GM23338 (cell line): ENCODE data around the gene RUSC2. TPM values are rescaled to one million over a fixed set of nuclear protein-coding genes. Genes with fewer than 3 reads are reported as not detected.

ENCODE experiments used
- ATAC-seq: fragments of 200-7000 bp; cut with Tn5 transposase; 3 replicates; pipeline ENCODE4 v1.9.1; 2020
- DNase-seq: peaks from one replicate; pipeline ENCODE4 v3.0.0-alpha.2; 2015; ENCODE audit warnings: low spot score
- H2AFZ ChIP-seq: fragments of 200-600 bp; sonication (generic); 2 replicates; pipeline ENCODE4 v1.8.0; 2016; ENCODE audit warnings: antibody characterized with exemption, mild to moderate bottlenecking, moderate library complexity
- H3F3A ChIP-seq: fragments of 200-600 bp; sonication (generic); replicated peaks from 2 replicates; pipeline ENCODE4 v1.8.0; 2017; ENCODE audit warnings: antibody characterized with exemption, mixed run types, low read depth
- H3K27ac ChIP-seq: fragments of 200-600 bp; sonication (generic); 2 replicates; pipeline ENCODE4 v1.6.1; 2016; ENCODE audit warnings: low read depth
- H3K27me3 ChIP-seq: fragments of 200-600 bp; sonication (generic); 2 replicates; pipeline ENCODE4 v1.8.0; 2016; ENCODE audit warnings: mild to moderate bottlenecking, mixed run types, moderate library complexity; ENCODE audit not compliant: insufficient read depth
- H3K36me3 ChIP-seq: fragments of 200-600 bp; sonication (generic); 2 replicates; pipeline ENCODE4 v1.8.0; 2016; ENCODE audit warnings: mild to moderate bottlenecking; ENCODE audit not compliant: insufficient read depth
- H3K4me1 ChIP-seq: fragments of 200-600 bp; sonication (generic); 2 replicates; pipeline ENCODE4 v1.8.0; 2016; ENCODE audit warnings: mild to moderate bottlenecking, moderate library complexity; ENCODE audit not compliant: insufficient read depth
- H3K4me2 ChIP-seq: fragments of 200-600 bp; sonication (generic); 2 replicates; pipeline ENCODE4 v1.7.1; 2017; ENCODE audit warnings: mixed run types
- H3K4me3 ChIP-seq: fragments of 200-600 bp; sonication (generic); 2 replicates; pipeline ENCODE4 v1.6.1; 2016; ENCODE audit warnings: mixed run types
- H3K79me2 ChIP-seq: fragments of 200-600 bp; sonication (generic); replicated peaks from 2 replicates; pipeline ENCODE4 v1.8.0; 2017; ENCODE audit warnings: mild to moderate bottlenecking; ENCODE audit not compliant: insufficient read depth
- H3K9me2 ChIP-seq: fragments of 200-600 bp; sonication (generic); 2 replicates; pipeline ENCODE4 v1.8.0; 2017; ENCODE audit not compliant: insufficient read depth
- H4K20me1 ChIP-seq: fragments of 200-600 bp; sonication (generic); replicated peaks from 2 replicates; pipeline ENCODE4 v1.8.0; 2017; ENCODE audit warnings: mild to moderate bottlenecking; ENCODE audit not compliant: insufficient read depth
- H3K27ac Mint-ChIP-seq: 2 replicates; pipeline ENCODE4 v1.8.0; 2020; ENCODE audit warnings: inconsistent platforms, mild to moderate bottlenecking, moderate library complexity, mixed read lengths
- H3K27me3 Mint-ChIP-seq: 3 replicates; pipeline ENCODE4 v1.8.0; 2022; ENCODE audit warnings: low read depth, mild to moderate bottlenecking, moderate library complexity, mixed read lengths, inconsistent platforms; ENCODE audit not compliant: insufficient read depth, poor library complexity
- H3K36me3 Mint-ChIP-seq: 3 replicates; pipeline ENCODE4 v1.8.0; 2021; ENCODE audit warnings: low read depth, mild to moderate bottlenecking, inconsistent platforms, moderate library complexity, mixed read lengths
- H3K4me1 Mint-ChIP-seq: 3 replicates; pipeline ENCODE4 v1.8.0; 2020; ENCODE audit warnings: mild to moderate bottlenecking, inconsistent platforms, mixed read lengths
- H3K4me3 Mint-ChIP-seq: 3 replicates; pipeline ENCODE4 v1.8.0; 2021; ENCODE audit warnings: moderate library complexity, mild to moderate bottlenecking, inconsistent platforms, mixed read lengths
- H3K9me3 Mint-ChIP-seq: 3 replicates; pipeline ENCODE4 v1.8.0; 2020; ENCODE audit warnings: moderate library complexity, mild to moderate bottlenecking, inconsistent platforms, mixed read lengths
- CREB1 ChIP-seq: fragments of 250-450 bp; sonication (Bioruptor Pico); IDR thresholded peaks from 2 replicates; pipeline ENCODE4 v1.5.0; 2020; ENCODE audit warnings: low read depth, mild to moderate bottlenecking, moderate library complexity
- CTCF ChIP-seq, 2 experiments: fragments of 200-600 bp in 1 of 2; sonication (generic) in 1 of 2; conservative IDR thresholded peaks; 2 replicates each; pipeline versions ENCODE4 v1.5.1 to v1.6.1; 2016 to 2017; ENCODE audit warnings: antibody characterized with exemption in 2 of 2, low read depth in 2 of 2, mild to moderate bottlenecking in 2 of 2, moderate library complexity in 1 of 2
- ETS1 ChIP-seq: IDR thresholded peaks from 2 replicates; pipeline ENCODE4 v1.6.1; 2016; ENCODE audit warnings: antibody characterized with exemption
- EZH2 ChIP-seq: fragments of 200-600 bp; sonication (generic); IDR thresholded peaks from one replicate; pipeline ENCODE4 v1.8.0; 2017; ENCODE audit warnings: antibody characterized with exemption, mild to moderate bottlenecking, low read depth; ENCODE audit not compliant: unreplicated experiment
- JUNB ChIP-seq: IDR thresholded peaks from one replicate; pipeline ENCODE4 v1.6.1; 2016; ENCODE audit warnings: antibody characterized with exemption; ENCODE audit not compliant: unreplicated experiment
- NANOG ChIP-seq: IDR thresholded peaks from 2 replicates; pipeline ENCODE4 v1.6.1; 2016; ENCODE audit warnings: antibody characterized with exemption, borderline replicate concordance
- POLR2AphosphoS5 ChIP-seq: IDR thresholded peaks from 2 replicates; pipeline ENCODE4 v1.6.1; 2016; ENCODE audit warnings: antibody characterized with exemption, low read depth
- STAT1 ChIP-seq: IDR thresholded peaks from one replicate; pipeline ENCODE4 v1.6.1; 2016; ENCODE audit warnings: antibody characterized with exemption; ENCODE audit not compliant: unreplicated experiment
- polyA plus RNA-seq: library from polyadenylated mRNA; unstranded; fragments of >200 nt; fragmentation: Nextera tagmentation; extraction: Ambion mirVana; gene quantifications from 2 replicates; pipeline ENCODE4 v1.2.1, GENCODE V29; 2016
- total RNA-seq: library from RNA; depleted of rRNA; stranded (reverse); fragments of >200 nt; shearing (Covaris generic); gene quantifications from 2 replicates; pipeline ENCODE4 v1.2.3, GENCODE V29; 2014
- TF ChIP-seq, protein P1 (sequence below): fragments of 250-450 bp; sonication (Bioruptor Pico); IDR thresholded peaks from 2 replicates; pipeline ENCODE4 v1.5.0; 2020; ENCODE audit warnings: mild to moderate bottlenecking, moderate library complexity
- TF ChIP-seq, protein P2 (sequence below): IDR thresholded peaks from one replicate; pipeline ENCODE4 v1.6.1; 2018; ENCODE audit warnings: antibody characterized with exemption; ENCODE audit not compliant: unreplicated experiment

The RUSC2 gene
- total and polyA plus RNA-seq, 2 experiments from 2014 or later: 3.0 to 8.2 TPM

GRCh38 chr9:35522187-35522586 lies 32.3 kb downstream of the RUSC2 start (continued):
- TF ChIP-seq CREB1 (CRISPR knock-in tag) (no peak), EZH2 (no peak)

GRCh38 chr9:35522700-35523099 lies 32.8 kb downstream of the RUSC2 start:
- Mint-ChIP-seq H3K27me3 (peaks cover 6% of the 10 kb centered on the region), H3K4me3 (no peak overlapping the region), H3K36me3 (no peaks in the 10 kb centered on the region), H3K27ac (no peak overlapping the region), H3K9me3 (no peaks in the 10 kb centered on the region), H3K4me1 (peaks cover 32% of the 10 kb centered on the region)
- H3K27ac ChIP-seq: no peak overlapping the region
- no peak overlapping the region for H2AFZ ChIP-seq
- H3F3A ChIP-seq: no peaks in the 10 kb centered on the region
- no peaks in the 10 kb centered on the region for H3K27me3 ChIP-seq
- H4K20me1 ChIP-seq: no peaks in the 10 kb centered on the region
- no peak overlapping the region for H3K4me3 ChIP-seq
- DNase-seq: no peak
- ATAC-seq: no peak
- H3K4me1 ChIP-seq: peaks cover 26% of the 10 kb centered on the region
- H3K36me3 ChIP-seq: no peaks in the 10 kb centered on the region
- H3K4me2 ChIP-seq: no peak overlapping the region
- peaks cover 7% of the 10 kb centered on the region; the same call in 1 of the 2 replicates for H3K79me2 ChIP-seq
- no peak for TF ChIP-seq POLR2AphosphoS5
- no peak for TF ChIP-seq EZH2
- no peak for TF ChIP-seq NANOG
- TF ChIP-seq, protein P1, sequence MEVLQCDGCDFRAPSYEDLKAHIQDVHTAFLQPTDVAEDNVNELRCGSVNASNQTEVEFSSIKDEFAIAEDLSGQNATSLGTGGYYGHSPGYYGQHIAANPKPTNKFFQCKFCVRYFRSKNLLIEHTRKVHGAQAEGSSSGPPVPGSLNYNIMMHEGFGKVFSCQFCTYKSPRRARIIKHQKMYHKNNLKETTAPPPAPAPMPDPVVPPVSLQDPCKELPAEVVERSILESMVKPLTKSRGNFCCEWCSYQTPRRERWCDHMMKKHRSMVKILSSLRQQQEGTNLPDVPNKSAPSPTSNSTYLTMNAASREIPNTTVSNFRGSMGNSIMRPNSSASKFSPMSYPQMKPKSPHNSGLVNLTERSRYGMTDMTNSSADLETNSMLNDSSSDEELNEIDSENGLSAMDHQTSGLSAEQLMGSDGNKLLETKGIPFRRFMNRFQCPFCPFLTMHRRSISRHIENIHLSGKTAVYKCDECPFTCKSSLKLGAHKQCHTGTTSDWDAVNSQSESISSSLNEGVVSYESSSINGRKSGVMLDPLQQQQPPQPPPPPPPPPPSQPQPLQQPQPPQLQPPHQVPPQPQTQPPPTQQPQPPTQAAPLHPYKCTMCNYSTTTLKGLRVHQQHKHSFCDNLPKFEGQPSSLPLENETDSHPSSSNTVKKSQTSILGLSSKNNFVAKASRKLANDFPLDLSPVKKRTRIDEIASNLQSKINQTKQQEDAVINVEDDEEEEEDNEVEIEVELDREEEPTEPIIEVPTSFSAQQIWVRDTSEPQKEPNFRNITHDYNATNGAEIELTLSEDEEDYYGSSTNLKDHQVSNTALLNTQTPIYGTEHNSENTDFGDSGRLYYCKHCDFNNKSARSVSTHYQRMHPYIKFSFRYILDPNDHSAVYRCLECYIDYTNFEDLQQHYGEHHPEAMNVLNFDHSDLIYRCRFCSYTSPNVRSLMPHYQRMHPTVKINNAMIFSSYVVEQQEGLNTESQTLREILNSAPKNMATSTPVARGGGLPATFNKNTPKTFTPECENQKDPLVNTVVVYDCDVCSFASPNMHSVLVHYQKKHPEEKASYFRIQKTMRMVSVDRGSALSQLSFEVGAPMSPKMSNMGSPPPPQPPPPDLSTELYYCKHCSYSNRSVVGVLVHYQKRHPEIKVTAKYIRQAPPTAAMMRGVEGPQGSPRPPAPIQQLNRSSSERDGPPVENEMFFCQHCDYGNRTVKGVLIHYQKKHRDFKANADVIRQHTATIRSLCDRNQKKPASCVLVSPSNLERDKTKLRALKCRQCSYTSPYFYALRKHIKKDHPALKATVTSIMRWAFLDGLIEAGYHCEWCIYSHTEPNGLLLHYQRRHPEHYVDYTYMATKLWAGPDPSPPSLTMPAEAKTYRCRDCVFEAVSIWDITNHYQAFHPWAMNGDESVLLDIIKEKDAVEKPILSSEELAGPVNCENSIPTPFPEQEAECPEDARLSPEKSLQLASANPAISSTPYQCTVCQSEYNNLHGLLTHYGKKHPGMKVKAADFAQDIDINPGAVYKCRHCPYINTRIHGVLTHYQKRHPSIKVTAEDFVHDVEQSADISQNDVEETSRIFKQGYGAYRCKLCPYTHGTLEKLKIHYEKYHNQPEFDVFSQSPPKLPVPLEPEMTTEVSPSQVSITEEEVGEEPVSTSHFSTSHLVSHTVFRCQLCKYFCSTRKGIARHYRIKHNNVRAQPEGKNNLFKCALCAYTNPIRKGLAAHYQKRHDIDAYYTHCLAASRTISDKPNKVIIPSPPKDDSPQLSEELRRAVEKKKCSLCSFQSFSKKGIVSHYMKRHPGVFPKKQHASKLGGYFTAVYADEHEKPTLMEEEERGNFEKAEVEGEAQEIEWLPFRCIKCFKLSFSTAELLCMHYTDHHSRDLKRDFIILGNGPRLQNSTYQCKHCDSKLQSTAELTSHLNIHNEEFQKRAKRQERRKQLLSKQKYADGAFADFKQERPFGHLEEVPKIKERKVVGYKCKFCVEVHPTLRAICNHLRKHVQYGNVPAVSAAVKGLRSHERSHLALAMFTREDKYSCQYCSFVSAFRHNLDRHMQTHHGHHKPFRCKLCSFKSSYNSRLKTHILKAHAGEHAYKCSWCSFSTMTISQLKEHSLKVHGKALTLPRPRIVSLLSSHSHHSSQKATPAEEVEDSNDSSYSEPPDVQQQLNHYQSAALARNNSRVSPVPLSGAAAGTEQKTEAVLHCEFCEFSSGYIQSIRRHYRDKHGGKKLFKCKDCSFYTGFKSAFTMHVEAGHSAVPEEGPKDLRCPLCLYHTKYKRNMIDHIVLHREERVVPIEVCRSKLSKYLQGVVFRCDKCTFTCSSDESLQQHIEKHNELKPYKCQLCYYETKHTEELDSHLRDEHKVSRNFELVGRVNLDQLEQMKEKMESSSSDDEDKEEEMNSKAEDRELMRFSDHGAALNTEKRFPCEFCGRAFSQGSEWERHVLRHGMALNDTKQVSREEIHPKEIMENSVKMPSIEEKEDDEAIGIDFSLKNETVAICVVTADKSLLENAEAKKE (CRISPR knock-in tag): no peak
- TF ChIP-seq JUNB: no peak
- TF ChIP-seq STAT1: no peak
- TF ChIP-seq ETS1: no peak
- TF ChIP-seq, protein P2, sequence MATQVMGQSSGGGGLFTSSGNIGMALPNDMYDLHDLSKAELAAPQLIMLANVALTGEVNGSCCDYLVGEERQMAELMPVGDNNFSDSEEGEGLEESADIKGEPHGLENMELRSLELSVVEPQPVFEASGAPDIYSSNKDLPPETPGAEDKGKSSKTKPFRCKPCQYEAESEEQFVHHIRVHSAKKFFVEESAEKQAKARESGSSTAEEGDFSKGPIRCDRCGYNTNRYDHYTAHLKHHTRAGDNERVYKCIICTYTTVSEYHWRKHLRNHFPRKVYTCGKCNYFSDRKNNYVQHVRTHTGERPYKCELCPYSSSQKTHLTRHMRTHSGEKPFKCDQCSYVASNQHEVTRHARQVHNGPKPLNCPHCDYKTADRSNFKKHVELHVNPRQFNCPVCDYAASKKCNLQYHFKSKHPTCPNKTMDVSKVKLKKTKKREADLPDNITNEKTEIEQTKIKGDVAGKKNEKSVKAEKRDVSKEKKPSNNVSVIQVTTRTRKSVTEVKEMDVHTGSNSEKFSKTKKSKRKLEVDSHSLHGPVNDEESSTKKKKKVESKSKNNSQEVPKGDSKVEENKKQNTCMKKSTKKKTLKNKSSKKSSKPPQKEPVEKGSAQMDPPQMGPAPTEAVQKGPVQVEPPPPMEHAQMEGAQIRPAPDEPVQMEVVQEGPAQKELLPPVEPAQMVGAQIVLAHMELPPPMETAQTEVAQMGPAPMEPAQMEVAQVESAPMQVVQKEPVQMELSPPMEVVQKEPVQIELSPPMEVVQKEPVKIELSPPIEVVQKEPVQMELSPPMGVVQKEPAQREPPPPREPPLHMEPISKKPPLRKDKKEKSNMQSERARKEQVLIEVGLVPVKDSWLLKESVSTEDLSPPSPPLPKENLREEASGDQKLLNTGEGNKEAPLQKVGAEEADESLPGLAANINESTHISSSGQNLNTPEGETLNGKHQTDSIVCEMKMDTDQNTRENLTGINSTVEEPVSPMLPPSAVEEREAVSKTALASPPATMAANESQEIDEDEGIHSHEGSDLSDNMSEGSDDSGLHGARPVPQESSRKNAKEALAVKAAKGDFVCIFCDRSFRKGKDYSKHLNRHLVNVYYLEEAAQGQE: no peak
- no peak for TF ChIP-seq CTCF (conservative IDR thresholded peaks at IDR 0.05; ENCODE audit: low read depth in 2 of 2)
- no peaks in the 10 kb centered on the region for H3K9me2 ChIP-seq
